HG03064 (cell line): Measurements from ENCODE around the gene NBPF9.
A peak's percentile ranks its signal among the peaks of the same experiment; 100 is the strongest.
"Not testable (repeated sequence)": the region's sequence is repeated elsewhere in the genome, so short reads cannot be mapped to it uniquely, and the experiment has no call there.

Source experiments
- ATAC-seq: cut with Tn5 transposase; IDR thresholded peaks from one replicate; pipeline ENCODE4 v1.9.1; 2021; ENCODE audit warnings: low read depth; ENCODE audit not compliant: unreplicated experiment

Gene NBPF9

GRCh38 chr1:149103109-149104081 lies at the start of gene NBPF9:
Gene NBPF9, minus strand, starts transcription at chr1:149103551. Its CDS starts 21,412 bp downstream, at chr1:149082139.
- peak; percentile 97 for ATAC-seq

- ATAC-seq: not testable (repeated sequence)
Measured at GRCh38 chr1:149149909-149150308, 46.6 kb upstream of the NBPF9 start.

- not testable (repeated sequence) for ATAC-seq
Measured at GRCh38 chr1:149137585-149137984, 34.2 kb upstream of the NBPF9 start.

GRCh38 chr1:149130938-149131337 lies 27.6 kb upstream of the NBPF9 start:
- not testable (repeated sequence) for ATAC-seq

- not testable (repeated sequence) for ATAC-seq
Measured at GRCh38 chr1:149129245-149129644, 25.9 kb upstream of the NBPF9 start.

GRCh38 chr1:149126555-149127145 lies 23.3 kb upstream of the NBPF9 start:
- not testable (repeated sequence) for ATAC-seq

- not testable (repeated sequence) for ATAC-seq
Measured at GRCh38 chr1:149123948-149124926, 20.9 kb upstream of the NBPF9 start.

GRCh38 chr1:149112828-149113227 lies 9.5 kb upstream of the NBPF9 start:
- ATAC-seq: not testable (repeated sequence)

- ATAC-seq: not testable (repeated sequence)
Measured at GRCh38 chr1:149110343-149110742, 7.0 kb upstream of the NBPF9 start.

GRCh38 chr1:149102574-149102973 lies 777 bp downstream of the NBPF9 start:
- not testable (repeated sequence) for ATAC-seq

GRCh38 chr1:149098276-149098675 lies 5.1 kb downstream of the NBPF9 start:
- not testable (repeated sequence) for ATAC-seq

GRCh38 chr1:149093155-149093554 lies 10.2 kb downstream of the NBPF9 start:
- ATAC-seq: not testable (repeated sequence)

- not testable (repeated sequence) for ATAC-seq
Measured at GRCh38 chr1:149075505-149076127, 27.7 kb downstream of the NBPF9 start.

GRCh38 chr1:149064611-149065010 lies 38.7 kb downstream of the NBPF9 start:
- not testable (repeated sequence) for ATAC-seq

GRCh38 chr1:149043056-149043455 lies 60.3 kb downstream of the NBPF9 start:
- ATAC-seq: not testable (repeated sequence)

- not testable (repeated sequence) for ATAC-seq
Measured at GRCh38 chr1:149033916-149034315, 69.4 kb downstream of the NBPF9 start.

GRCh38 chr1:149024327-149024726 lies 79.0 kb downstream of the NBPF9 start:
- ATAC-seq: not testable (repeated sequence)

- not testable (repeated sequence) for ATAC-seq
Measured at GRCh38 chr1:149018577-149018976, 84.8 kb downstream of the NBPF9 start.

- not testable (repeated sequence) for ATAC-seq
Measured at GRCh38 chr1:149016626-149017025, 86.7 kb downstream of the NBPF9 start.

GRCh38 chr1:149015522-149015921 lies 87.8 kb downstream of the NBPF9 start:
- ATAC-seq: not testable (repeated sequence)
